ENCODE measurements around the gene DDN.

The DDN gene

DNA sequence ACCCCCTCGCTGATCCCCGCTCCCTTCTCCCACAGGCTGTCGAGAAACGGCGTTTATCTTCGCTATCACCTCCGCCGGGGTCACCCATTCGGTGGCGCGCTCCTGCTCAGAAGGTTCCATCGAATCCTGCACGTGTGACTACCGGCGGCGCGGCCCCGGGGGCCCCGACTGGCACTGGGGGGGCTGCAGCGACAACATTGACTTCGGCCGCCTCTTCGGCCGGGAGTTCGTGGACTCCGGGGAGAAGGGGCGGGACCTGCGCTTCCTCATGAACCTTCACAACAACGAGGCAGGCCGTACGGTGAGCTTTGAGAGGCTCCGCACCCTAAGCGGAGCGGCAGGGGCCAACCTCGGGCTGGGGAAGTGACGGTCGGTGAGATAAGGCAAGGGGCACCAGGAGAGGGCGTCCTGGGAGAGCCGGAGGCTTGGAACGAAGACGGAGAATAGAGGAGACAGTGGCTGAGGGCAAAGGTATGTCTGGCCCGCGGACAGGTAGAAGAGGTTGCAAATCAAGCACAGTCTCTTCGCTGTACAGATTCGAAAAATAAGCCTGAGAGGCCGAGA lies 18.7 kb downstream of the DDN start:
- no peak for DNase-seq

DNA sequence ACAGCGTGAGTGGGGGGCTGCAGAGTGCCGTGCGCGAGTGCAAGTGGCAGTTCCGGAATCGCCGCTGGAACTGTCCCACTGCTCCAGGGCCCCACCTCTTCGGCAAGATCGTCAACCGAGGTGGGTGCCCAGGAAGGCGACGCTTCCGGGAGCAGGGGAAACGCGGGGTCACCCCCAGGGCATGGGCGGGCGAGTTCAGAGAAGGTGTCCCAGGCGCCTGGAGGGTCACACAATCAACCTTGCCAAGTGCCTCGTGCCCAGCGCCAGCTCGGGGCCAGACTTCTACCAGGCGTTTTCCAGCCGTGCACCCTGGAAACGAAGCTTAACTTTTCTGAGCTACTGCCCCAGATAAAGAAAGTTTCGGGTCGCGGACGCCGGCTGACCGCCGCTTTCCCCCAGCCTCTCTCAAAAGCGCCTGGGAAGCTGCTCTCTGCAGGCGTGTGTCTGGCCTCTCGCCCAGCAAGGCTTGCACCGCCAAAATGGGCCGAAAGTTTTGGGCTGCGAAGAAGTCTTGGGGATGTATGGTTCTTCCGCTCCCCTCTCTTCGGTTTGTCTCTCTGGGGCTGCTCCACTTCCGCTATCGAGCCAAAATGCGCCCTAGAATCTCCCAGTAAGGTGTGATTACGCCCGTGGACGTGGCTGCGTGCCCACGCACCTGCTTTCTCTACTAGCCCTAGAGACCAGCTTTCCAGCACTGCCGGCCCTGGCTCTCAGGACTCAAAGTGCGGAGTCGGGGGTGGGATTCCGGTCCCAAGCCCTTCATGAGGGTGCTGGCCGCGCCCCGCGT lies 19.4 kb downstream of the DDN start:
- DNase-seq = no peak

DNA sequence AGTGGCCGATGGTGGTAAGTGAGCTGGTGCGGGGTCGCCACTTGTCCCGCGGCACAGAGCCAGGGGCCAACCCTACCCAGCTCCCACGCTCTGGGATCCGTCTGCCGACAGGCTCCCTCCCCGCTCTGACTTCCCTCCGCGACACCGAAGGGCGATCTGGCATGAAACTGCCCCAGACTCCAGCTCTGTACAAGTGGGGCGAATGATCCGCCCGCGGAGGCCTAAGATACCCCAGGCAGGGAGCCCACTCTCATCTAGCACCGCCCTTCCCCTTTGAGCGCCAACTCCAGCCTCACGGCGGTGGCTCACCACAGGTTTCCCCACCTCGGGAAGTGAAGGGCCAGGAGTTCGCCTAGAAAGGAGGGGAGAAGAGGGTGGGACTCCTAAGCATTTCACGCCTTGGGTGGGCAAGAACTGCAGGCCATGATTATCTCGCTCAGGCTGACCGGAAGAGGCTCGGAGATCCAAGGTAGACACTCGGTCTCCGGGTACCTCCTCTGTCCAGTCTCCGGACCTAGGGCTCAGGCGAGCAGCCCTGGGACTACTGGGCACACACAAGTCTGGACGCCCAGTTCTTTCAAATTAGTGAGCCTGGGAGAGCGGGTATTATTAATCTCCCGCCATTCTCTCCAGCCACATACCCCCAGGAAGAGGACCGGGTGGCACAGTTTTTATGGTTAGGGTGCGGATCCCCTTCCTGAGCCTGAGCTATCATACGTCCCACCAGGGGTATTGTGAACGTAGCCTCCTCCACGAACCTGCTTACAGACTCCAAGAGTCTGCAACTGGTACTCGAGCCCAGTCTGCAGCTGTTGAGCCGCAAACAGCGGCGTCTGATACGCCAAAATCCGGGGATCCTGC lies 20.2 kb downstream of the DDN start:
- DNase-seq = no peak

DNA sequence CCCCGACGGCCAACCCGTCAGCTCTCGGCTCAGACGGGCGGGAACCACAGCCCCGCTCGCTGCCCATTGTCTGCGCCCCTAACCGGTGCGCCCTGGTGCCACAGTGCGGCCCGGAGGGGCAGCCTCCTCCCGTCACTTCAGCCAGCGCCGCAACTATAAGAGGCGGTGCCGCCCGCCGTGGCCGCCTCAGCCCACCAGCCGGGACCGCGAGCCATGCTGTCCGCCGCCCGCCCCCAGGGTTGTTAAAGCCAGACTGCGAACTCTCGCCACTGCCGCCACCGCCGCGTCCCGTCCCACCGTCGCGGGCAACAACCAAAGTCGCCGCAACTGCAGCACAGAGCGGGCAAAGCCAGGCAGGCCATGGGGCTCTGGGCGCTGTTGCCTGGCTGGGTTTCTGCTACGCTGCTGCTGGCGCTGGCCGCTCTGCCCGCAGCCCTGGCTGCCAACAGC lies 20.9 kb downstream of the DDN start, which contains the start of gene WNT1:
TSS of gene WNT1 (plus strand) at position 32 of the 450 bp plus-strand sequence. CDS start at position 361, 329 bp downstream.
- no peak for DNase-seq

DNA sequence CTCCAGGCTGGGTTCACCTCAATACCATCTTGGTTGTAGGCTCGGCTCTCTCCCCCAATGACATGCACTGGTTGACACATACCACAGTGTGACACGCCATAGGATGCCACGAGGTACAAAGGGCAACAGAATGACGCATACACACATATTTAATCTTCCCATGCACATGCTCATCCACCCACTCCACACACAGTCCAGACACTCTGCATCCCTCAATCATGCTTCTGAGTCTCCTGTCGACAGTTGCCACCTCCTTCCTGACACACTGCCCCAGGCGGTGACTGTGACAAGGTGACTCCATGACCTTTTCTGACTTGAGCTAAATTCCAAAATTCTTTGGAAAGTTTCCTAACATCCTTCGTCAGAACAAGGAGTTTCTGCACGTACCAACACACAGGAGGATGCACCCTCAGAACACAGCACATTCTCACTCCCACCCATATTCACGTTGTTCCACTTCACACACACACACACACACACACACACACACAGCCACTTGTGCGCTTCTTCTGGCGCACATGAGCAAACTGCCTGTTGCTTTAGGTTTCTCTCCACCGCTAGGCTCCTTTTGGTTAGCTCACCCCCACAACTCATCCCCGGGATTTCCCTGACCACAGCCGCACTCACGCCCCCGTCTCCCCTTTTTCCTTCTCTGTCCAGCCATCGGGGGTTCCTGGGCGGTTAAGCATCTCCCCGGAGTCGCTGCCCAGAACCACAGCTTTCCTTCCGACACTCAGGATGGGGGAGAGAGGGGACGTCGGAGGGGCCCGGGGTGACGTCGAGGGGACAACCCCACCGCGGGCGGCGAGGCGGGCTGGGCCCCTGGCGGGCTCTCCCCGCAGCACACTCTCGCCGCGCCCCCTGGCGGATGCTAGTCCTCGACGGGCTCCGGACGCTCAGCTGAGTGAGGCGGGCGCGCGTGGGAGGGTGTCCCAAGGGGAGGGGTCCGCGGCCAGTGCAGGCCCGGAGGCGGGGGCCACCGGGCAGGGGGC lies 21.6 kb downstream of the DDN start:
- DNase-seq = no peak

DNA sequence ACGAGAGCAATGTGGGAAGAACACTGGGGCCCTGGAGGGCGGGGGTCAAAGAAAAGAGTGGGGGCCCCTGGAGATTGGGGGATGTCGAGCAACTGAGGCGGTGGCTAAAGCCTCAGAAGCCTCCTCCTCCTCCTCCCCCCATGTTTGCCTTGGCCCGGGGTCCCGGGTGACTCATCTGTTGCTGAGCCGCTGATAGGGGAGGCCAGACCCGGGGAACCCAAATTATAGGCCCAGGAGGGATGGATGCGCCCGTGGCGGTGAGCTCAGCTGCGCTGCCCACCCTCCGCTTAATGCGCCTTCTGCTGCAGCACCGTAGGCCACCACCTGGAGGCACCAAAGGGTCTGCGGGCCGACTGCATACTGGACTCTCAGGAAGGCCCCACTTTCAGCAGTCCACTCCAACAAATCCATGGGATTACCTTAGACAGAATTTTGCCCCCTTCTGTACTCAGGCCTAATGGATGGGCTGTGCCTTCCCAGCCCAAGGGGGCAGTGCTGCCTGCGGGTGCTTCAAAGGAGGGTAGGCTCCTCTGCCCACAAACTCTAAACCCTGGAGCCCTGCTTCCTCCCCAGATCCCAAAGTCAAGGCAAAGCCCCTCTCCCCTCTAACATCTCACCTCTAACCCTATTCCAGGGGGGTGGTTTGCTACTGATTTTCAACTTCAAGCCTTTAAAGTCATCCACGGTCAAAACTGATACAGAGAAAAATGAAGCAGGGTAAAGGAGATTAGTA lies 25.1 kb downstream of the DDN start:
- DNase-seq = no peak

DNA sequence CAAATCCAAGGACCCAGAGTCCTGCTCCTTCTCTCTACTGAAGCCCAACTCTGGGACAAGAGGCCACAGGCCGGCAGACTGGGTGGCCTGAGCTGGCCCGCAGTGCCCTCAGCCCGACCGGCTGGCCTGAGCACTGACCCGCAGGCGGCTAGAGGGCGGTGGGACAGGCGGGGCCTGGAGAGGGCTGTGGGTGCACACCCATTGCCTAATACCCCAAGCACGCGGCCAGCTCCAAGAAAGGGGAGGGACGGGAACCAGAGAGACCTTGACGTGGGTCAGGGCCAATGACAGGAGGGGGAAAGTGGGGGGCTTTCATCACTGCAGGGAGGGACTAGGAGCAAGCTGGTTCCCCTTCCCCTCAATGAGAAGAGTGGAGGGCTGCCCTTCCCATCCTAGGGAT lies 25.6 kb downstream of the DDN start:
- no peak for DNase-seq

DNA sequence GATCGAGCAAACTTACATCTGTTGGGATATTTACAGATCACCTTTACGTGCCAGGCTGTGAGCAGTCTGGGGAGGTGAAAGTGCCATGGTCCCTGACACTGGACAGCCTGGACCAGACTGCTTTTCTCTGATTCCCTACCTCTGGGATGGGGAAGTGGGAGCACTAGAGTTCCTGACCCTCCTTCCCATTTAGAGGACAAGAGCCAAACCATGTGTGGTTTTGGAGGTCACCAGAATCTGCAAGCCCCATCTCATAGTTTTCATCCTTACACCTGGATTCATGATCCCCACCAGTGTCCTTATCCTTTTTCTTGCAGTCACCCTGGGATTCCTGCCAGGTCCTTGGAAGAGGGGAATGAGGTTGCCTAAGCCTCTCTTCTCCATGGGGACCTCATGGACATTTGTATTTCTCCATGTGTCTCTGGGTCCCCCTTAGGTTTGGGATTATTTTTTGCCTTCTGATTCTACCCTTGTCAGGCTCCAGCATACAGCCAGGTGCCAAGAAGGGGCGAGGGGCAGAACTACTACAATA lies 26.2 kb downstream of the DDN start:
- no peak for DNase-seq

DNA sequence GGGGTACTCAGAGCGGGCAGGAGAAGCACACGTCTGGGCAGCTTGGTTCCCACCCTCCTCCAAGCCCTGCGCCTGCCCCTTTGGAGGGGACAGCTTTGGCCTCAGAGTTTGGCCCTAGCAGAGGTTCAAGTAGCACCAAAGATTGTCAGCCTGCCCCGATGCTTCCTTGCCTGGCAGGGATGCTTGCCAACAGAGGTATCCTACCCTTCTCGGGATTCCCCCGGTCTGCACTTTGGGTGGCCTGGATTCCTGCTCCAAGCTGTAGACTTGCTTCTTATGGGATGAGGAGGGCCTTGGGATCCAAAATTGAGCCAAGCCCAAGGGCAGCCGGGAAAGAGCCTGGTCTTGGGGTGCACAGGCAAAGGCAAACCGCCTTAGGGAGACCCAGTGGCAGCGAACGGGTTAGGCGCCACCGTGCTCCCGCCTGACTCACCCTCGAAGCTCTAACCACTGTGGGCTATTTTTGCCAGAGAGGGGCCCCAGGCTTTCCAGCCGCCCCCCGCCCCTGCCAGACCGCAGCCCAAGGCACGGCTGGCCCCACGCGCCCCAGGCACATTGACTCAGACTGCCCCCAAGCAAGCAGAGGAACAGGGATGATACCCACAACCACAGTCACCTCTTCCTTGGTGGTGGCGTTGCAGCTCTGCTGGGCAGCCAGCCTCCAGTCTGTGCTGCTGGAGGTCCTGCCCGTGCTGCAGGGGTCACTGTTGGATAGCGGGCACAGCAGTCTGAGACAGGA lies 26.8 kb downstream of the DDN start:
- peak; percentile 22 to 39 for DNase-seq

DNA sequence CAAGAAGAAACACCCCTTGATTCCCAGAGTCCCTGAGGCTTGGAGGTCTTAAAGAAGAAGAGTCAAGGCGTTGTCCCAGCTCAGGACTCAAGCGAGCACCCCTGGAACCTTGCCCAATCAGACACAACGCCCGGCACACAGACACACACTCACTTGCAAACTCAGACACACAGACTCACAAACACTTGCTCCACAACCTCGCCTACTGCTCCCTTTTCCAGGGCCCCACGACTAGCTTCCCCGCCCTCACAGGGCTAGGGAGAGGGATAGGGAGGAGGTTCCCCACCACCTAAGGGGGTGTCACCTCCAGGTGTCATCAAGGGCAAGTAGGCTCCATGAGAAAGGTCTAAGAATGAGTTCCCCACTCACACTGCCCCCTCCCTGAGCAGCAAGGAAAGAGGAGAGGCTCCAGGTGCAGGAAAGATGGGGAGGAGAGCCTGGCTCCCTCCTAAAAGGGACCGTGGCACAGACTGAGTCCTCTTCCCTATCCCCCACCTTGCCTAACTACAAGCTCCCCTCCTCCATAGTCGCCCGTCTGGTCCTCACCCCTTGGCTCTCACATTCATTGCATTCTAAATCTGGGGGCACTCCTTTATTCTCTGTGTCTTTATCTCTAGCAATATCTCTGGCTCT lies 28.4 kb downstream of the DDN start:
- peak in 1 of 2 experiments; percentile 42 for DNase-seq

DNA sequence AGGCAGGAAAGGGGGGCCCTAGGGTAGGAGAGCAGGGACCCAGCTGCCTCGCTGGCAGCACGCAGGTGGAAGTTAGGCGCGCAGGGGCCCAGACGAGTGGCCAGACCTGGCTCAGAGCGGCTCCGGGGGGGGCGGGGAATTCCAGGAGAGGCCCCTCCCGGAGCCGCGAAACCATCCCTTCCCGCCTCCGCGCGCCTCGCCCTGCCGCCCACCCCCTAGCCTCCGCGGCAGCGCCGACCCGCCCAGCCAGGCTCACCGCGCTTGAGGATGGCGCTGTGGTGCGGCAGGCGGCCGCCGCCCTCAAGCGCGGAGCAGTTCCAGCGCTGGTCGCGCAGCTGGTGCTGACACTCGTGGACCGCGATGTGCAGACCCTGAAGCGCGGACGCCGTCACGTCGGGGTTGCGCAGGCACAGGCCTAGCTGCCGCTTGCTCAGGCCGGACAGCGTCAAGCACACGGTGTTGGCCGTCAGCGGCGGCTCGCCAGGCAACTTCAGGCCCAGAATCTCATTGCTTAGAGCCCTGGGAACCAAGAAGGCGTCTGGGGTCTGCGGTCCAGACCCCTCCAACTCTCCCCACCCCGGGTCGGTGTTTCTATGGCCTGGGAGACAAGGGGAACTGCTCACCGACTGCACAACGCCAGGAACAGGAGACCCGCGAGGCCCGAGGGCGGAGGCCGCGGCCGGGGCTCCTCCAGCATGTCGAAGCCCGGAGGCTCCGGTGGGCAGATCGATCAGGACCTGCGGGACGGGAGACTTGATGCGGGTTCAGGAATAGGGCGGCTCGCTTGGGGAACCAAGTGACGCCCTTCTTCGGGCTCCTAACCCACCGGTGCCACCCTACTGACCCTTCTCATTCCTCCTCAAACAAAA lies 29.1 kb downstream of the DDN start:
- no peak for DNase-seq

DNA sequence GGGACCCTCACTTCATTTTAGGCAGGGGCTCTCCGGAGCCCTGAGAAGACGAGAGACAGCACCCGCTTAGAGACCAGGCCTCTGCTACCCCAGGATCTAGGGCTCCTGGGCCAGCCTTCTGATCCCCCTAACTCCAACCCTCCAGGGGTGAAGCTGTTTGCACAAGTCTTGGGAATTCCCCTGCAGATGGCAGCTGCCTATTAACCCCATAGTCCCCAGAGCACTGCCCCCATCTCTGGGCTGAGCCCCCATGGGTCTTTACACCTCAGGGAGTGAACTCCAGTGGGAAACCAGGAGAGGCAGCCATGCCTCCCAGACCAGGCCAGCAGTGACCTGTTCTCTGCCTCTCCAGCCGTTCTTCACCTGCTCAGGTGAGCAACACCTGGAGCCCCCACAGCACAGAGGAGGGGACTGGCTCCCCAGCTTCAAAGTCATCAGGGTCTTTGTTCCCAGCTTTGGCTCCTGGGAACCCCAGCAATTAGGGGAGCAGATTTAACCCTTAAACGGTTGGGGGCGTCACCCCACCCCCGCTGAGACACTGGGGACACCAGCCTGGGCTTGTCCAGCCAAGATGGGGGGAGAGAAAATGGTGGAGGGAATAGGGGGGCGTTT lies 29.9 kb downstream of the DDN start:
- DNase-seq = no peak

DNA sequence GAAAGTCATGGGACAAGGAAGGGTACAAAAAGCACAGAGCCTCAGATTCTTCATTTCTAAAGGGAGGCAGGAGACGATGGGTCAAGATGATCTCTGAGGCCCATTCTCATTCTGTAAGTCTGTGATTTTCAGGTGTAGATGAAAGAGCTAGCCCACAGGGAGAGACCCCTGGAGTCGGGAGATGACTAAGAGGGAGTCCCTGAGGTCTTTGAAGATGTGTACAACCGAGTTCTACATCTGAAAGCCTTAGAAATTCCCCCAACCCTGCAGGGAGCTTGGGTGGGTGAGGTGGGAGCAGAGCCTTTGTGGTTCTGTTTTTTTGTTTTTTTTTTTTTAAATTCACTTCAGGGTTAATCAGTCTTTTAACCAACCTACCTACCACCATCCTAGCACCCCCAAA lies 30.7 kb downstream of the DDN start:
- DNase-seq = no peak

DNA sequence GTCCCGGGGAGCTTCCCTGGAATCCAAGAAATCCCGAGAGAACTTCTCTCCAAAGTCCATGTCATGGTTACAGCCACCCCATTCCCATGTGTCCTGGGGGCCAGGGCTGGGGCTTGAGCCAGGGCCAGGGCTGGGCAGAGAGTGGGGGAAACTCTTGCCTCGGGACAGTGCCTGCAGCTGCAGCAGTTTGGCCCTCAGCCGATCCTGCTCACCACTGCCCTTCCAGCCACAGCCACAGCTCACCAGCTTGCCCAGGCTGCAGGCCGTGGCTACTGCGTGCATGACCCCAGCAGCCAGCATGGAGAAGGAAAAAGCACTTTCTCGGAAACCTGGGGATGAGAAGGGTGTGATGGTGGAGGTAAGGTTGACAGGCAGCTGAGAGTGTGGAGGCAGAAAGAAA lies 31.2 kb downstream of the DDN start:
- no peak for DNase-seq

DNA sequence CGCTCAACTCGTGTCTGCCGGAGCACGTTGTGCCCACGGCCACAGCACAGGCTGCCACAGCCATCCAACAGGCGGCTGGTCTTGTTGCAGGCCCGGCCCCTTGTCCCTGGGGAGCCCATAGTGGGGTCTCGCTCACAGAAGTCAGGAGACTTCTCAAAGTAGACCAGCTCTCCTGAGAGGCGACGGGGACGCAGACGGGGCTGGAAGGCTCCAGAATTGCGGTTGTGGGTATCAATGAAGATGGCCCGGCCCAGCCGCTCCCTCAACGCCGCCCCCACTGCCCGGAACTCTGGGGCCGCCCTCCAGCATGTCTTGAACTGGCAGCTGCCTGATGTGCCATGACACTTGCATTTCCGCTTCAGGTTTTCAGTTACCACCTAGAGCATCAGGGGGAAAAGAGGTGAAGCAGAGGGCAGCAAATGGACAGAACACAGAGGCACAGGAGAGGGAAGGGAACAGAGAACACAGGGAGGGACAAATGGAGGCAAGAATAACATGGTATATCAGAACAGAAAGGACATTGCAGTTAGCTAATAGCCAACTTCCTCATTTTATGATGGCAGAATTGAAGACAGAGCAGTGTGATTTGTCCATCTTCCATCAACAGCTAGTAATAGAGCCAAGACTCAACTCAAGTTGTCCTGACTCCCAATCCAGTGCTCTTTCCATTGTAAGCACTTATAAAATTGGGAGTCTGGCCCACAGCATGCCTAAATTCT lies 32.8 kb downstream of the DDN start:
- peak; percentile 54 to 68 for DNase-seq

DNA sequence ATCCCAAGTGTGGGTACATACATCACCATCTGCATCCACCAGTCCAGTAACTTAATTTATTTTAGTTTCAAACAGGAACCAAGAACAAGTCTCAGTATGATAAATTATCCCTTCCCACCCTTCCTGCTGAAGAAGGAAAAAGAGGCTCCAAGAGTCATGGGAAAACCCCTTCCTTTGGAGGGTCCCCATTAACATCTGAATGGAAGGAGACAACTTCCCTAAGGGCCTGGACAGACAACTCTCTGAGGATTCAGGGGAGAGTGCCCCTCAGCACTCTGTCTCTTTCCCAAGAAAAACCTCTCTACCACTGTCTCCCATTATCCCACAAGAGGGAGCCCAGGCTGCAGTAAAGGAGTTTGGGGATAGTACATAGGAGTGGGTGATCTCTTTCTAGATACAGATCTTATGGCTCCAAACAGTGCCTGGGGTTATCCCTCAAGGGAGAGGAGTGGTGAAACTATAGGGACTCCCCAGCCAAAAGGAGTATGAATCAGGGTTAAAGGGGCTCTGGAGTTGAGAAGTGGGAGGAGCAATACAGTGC lies 33.8 kb downstream of the DDN start:
- DNase-seq = no peak

DNA sequence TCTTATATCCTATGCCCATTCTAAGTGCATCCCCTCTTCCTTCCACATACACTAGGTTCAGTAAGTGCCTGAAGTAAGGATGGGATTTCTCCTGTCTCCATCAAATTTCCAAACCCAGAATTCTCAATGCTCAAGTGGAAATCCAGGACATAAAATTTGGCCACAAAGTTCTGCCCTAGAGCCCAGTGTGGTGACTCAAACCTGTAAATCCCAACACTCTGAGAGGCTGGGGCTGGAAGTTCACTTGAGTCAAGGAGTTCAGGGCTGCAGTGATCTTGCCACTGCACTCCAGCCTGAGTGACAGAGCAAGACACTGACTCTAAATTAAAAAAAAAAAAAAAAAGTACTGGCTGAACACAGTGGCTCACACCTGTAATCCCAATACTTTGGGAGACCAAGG lies 37.4 kb downstream of the DDN start:
- DNase-seq = no peak

DNA sequence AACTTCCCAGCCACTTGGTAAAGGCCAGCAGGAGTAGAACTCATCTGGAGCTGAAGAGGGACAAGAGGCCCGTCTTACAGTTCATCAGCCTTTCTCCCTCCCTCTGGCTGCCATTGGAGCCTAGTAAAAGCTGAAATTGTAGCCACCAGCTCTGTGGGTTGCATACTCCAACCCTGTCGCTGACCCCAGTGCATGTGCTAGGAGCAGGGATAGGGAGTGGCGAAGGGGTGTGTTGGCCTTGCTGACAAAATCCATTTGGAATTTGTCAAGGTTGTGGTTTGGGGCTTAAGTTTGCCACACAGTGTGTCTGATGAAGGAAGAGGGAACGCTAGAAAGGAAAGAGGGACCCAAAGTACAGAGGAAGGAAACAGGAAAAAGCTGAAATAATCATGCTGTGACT lies 37.8 kb downstream of the DDN start:
- DNase-seq = no peak

Data from AML-193 (cell line).